ENCODE data around the gene KCNJ14.

DNA sequence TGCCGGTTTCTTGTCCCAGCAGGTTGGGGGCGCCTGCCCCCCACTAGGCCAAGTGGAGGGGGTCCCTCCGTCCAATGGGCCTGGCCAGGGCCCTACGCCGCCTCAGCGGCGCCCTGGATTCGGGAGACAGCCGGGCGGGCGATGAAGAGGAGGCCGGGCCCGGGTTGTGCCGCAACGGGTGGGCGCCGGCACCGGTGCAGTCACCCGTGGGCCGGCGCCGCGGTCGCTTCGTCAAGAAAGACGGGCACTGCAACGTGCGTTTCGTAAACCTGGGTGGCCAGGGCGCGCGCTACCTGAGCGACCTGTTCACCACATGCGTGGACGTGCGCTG, 6.2 kb downstream of the KCNJ14 start:
- TF ChIP-seq ESRRG (CRISPR knock-in tag; IDR thresholded peaks at IDR 0.05) (no peak), ZFP30 (CRISPR knock-in tag; IDR thresholded peaks at IDR 0.05) (no peak), ARNTL (CRISPR knock-in tag; IDR thresholded peaks at IDR 0.05; ENCODE audit: borderline replicate concordance, low read depth) (no peak)
